Stimulated activated CD4-positive, alpha-beta T cell treated with anti-CD3 and anti-CD28 coated beads, Interleukin-4, amount 100 ng/mL, for 48 hours (primary cell): ENCODE measurements around the gene MET.

ENCODE experiments used
- DNase-seq, 2 donors: peaks; one replicate each; pipeline ENCODE4 v3.0.0-alpha.2; 2020; ENCODE audit warnings: low read depth in 2 of 2

Gene MET

GRCh38 chr7:116783666-116784318 lies 111.8 kb downstream of the MET start:
- DNase-seq: no peak

- DNase-seq: no peak
These were observed 112.7 kb downstream of the MET start for GRCh38 chr7:116784647-116785046.

DNA sequence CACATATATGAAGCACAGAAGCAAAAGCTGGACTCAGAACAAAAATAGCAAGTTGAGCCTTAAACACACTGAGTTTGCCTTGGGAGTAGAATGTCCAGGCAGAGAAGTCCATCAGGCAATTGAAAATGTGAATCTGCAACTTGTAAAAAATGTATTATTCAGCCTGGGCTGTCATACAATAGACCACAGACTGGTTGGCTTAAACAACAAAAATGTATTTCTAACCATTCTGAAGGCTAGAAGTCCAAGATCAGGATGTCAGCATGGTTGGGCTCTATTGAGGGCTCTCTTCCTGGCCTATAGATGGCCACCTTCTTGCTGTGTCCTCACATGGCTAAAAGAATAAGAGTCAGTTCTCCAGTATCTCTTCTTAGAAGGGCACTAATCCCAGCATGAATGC lies 113.8 kb downstream of the MET start:
- DNase-seq: no peak

DNA sequence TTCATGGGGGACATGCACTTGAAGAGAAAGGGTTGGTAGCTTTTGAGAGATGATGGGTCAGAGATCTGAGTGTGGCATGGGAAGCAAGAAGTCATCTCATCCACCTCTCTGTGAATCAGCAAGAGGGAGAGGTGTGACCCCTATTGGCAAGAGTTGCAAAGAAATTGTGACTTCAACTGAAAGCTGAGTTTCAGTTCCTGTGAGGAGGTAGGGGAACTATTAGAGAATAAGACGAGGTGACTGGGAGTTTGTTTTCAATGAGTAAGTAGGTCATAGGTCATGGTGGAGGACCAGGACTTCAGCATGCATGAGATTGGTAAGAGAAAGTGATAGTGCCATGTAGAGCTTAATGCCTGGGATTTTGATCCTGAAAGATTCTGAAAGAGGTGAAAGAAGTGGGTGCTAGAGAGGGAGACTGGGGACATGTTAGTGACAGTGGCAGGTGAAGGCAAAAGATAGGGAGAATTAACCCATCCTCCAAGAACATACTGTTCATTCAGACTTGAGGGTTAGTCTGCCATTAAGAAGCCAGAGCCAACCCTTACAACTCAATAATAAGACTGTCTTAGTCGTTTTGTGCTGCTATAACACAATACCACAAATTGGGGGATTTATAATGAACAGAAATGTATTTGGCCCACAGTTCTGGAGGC lies 114.9 kb downstream of the MET start:
- DNase-seq: peak in 1 of 2 donors; percentile 9

DNA sequence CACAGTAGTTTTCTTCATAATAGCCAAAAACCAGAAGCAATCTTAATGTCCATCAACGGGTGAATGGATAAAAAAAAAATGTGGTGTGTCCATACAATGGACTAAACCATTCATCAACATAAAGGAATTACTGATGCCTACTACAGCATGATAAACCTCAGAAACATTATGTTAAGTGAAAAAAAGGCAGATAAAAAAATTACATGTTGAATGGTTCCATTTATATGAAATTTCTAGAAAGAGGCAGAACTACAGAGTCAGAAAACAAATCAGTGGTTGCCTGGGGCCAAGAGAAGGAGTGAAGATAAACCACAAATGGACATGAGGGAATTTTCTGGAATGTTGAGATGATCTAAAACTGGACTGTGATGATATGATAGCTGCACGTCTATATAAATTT lies 115.9 kb downstream of the MET start:
- no peak for DNase-seq

DNA sequence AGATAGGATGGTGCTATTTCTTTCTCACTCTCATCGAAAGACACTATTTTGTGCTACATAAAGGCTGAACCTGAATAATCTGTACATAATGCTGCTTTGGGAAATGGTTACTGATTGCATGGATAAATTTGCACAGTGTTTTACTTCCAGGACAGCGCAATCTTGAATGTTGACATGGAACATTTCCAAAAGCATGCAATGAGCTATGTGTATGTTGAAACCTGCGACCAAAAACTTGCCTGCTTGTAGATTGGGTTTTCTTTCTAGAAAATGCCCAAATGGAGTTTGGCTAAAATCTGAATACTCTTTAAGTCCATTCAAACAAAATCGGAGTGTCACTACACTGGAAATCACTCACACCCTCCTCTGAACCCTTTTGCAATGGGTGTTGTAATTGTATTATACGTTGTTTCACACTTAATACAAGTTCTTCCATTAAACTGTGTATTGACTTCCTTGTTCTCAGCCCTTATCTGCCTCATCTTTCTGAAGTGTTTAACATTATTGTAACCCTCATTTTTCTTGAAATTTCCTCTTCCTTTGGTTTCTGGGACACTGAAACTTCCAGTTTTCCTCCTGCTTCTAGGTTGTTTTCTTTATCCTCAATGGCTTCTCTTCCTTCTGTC lies 116.7 kb downstream of the MET start:
- no peak for DNase-seq

- DNase-seq: no peak
These were observed 118.0 kb downstream of the MET start for GRCh38 chr7:116790025-116790424.

DNA sequence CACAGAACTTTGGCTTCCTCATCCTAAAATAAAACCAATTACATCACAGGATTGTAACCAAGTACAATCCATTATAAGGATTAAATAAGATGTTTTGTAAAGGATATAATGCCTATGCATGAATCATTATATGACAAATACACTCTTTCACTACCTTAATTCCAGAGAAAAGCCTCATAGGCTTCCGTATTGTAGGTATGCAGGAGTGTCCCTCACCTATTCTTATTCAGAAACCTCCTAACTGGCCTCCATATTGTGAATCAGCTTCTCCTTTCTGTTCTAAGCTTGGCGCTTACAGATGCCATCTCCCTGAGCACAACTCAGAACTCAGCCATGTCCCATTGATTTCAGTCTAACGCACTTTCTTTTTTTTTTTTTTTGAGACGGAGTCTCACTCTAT lies 120.8 kb downstream of the MET start:
- DNase-seq: no peak

DNA sequence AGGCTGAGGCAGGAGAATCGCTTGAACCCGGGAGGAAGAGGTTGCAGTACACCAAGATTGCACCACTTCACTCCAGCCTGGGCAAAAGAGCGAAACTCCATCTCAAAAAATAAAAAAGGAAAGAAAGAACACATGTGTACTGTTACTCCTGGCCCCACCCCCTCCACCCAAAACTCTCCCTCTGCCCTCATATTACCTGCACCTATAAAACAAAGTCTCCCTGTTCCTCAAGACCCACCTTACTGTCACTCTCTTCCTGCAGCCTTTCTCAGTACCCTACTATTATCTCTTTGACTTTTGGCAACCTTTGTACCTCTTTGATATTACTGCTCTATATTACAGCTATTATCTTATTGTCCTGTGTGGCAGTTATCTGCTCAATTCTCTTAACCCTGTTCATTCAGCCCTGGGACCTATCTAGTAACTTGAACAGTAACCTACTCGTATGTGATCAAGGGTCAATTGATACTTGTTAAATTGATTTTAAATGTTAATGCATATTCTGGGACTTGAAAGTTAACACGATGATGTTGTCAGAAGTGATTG lies 121.9 kb downstream of the MET start:
- no peak for DNase-seq

DNA sequence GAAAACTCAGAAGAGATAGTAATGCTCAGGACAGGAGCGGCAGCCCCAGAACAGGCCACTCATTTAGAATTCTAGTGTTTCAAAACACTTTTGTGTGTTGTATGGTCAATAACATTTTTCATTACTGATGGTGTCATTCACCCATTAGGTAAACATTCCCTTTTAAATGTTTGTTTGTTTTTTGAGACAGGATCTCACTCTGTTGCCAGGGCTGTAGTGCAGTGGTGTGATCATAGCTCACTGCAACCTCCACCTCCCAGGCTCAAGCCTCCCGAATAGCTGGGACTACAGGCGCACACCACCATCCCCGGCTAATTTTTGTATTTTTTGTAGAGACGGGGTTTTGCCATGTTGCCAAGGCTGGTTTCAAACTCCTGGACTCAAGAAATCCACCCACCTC lies 124.5 kb downstream of the MET start:
- DNase-seq: no peak

DNA sequence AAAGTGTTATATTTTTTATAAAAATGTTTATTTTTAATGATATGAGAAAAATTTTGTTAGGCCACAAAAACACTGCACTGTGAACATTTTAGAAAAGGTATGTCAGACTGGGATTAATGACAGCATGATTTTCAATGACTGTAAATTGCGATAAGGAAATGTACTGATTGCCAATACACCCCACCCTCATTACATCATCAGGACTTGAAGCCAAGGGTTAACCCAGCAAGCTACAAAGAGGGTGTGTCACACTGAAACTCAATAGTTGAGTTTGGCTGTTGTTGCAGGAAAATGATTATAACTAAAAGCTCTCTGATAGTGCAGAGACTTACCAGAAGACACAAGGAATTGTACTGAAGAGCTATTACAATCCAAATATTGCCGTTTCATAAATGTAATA lies 125.6 kb downstream of the MET start:
- no peak for DNase-seq

DNA sequence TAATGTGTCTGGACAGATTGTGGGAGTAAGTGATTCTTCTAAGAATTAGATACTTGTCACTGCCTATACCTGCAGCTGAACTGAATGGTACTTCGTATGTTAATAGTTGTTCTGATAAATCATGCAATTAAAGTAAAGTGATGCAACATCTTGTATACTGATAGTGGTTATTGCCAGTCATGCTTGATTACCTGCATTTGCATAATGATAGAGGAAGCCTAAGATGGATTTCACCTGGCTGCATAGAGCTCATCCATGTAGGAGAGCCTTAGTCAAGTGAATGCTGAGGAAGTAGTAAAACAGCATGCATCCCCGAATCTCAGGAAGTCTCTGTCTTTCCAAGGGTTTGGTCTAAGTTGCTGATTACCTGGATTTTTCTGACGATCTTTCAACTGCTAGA lies 126.2 kb downstream of the MET start:
- no peak for DNase-seq

DNA sequence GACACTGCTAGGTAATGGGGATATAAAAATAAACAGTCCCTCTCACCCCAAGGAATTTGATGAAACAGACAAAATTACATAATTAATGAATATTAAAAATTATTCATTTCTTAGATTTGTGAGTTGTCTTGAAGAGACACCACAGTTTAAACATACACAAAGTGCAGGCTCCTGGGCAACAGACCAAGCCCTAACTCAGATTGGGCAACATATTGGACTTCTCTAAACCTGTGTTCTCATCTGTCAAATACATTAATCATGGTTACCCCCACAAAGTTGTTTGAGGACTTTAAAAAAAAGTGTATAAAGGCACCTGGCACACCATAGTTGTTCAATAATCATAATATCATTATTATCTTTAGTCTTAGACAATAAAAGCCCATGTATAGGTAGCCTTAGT lies 127.9 kb downstream of the MET start:
- no peak for DNase-seq

DNA sequence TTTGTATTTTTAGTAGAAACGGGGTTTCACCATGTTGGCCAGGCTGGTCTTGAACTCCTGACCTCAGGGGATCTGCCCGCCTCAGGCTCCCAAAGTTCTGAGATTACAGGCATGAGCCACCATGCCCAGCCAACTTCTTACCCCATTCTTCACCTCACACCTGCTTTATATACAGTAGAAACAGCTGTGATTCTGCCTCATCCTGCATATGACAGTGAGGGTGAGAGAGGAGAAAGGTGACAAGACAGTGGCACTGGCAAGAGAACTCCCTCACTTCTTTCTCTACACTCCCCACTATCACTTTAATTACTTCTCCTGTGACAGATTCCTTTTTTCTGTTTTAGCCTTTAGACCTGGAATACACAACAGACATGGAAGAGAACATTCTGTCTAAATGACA lies 128.6 kb downstream of the MET start:
- DNase-seq: no peak

- no peak for DNase-seq
These were observed 129.2 kb downstream of the MET start for GRCh38 chr7:116801092-116801710.

GRCh38 chr7:116802144-116802745 lies 130.2 kb downstream of the MET start:
- DNase-seq: no peak

- DNase-seq: peak in 1 of 2 donors; percentile 18
These were observed 130.8 kb downstream of the MET start for GRCh38 chr7:116802746-116803152.

- no peak for DNase-seq
These were observed 132.5 kb downstream of the MET start for GRCh38 chr7:116804471-116804870.

DNA sequence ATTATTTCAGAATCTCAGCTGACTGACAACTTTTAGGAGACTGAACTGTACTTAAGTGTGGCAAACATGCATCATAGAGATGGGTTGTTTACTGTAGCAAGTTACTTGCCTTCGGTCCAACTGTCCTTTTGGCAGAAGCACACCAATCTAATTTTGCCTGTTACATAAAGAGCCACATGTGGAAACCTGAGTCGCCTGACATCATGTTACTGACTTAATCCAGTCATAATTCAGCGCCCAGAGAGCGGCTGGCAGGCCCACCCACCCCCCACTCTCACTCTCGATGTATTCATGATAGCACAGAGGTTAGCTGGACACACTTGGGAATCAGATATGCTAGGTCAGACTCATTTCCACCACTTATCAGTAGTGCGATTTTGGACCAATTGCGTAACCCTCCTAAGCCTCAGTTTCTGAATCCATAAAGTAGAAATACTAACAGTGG lies 133.1 kb downstream of the MET start:
- no peak for DNase-seq

GRCh38 chr7:116806046-116806944 lies 134.3 kb downstream of the MET start:
- DNase-seq: no peak

DNA sequence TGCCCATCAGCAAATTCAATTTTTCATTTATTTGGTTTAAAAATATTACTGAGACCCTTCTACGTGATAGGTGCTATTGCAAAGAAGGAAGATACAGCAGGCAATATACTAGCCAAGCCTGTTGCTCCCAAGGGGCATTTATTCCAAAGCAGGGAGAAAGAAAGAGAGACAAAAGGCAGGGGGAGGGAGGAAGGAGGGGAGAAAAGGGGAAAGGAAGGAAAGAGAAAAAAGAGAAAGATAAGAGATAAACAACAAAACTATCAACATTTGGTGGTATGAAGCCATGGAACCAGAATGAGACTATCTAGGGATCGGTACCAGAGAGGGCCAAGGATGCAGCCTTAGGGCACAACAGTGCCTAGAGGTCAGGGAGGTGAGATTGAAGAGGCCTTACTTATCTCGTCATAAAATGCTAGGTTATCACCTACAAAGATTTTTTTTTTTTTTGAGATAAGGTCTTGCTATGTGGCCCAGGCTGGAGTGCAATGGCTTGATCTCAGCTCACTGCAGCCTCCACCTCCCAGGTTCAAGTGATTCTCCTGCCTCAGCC lies 135.1 kb downstream of the MET start:
- no peak for DNase-seq
